Measurements from ENCODE around the gene RAC3. TPM values are rescaled to one million over a fixed set of nuclear protein-coding genes. Genes with fewer than 3 reads are reported as not detected.
A peak's percentile ranks its signal among the peaks of the same experiment; 100 is the strongest.

Gene RAC3
- total and polyA plus RNA-seq, 4 donors = 0.63 to 6.3 (median 3.3) TPM

DNA sequence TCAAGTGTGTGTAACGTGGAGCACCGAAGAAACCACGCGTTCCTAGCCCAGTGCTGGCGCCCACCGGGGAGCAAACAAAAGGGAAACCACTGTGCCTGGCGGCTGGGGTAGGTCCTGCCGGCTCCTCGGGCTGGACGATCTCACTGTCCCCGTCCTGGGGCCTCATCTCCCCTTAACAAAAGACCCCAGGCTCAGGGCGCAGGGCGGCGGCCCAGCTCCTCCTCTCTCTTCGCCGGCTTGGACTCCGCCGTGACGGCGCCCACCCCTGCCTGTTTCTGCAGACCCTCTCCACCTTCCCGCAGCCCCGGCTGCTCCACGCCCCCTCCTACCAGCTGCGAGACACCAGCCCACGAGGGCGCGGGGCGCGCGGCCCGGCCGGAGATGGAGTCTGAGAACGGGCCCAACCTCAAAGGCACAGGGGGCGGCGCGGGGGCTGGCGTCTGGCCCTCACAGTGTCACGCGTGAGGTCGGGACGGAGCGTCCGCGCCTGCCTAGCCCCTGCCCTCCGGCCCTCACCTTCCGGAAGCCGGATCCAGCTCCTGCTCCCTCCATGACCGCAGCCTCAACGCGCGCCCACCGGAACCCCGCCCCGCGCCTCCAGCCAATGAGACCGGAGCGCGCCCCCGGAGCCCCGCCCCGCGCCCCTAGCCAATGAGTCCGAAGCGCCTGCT, 9.0 kb upstream of the RAC3 start, which contains the start of gene CENPX:
Gene CENPX, minus strand, starts transcription at position 569 of the 671 bp plus-strand sequence. Its CDS starts 17 bp downstream, at position 552.
- TF ChIP-seq, protein P1, sequence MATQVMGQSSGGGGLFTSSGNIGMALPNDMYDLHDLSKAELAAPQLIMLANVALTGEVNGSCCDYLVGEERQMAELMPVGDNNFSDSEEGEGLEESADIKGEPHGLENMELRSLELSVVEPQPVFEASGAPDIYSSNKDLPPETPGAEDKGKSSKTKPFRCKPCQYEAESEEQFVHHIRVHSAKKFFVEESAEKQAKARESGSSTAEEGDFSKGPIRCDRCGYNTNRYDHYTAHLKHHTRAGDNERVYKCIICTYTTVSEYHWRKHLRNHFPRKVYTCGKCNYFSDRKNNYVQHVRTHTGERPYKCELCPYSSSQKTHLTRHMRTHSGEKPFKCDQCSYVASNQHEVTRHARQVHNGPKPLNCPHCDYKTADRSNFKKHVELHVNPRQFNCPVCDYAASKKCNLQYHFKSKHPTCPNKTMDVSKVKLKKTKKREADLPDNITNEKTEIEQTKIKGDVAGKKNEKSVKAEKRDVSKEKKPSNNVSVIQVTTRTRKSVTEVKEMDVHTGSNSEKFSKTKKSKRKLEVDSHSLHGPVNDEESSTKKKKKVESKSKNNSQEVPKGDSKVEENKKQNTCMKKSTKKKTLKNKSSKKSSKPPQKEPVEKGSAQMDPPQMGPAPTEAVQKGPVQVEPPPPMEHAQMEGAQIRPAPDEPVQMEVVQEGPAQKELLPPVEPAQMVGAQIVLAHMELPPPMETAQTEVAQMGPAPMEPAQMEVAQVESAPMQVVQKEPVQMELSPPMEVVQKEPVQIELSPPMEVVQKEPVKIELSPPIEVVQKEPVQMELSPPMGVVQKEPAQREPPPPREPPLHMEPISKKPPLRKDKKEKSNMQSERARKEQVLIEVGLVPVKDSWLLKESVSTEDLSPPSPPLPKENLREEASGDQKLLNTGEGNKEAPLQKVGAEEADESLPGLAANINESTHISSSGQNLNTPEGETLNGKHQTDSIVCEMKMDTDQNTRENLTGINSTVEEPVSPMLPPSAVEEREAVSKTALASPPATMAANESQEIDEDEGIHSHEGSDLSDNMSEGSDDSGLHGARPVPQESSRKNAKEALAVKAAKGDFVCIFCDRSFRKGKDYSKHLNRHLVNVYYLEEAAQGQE (IDR thresholded peaks at IDR 0.05) = no peak
- TF ChIP-seq FOXA2 (IDR thresholded peaks at IDR 0.05) (no peak), GABPA (IDR thresholded peaks at IDR 0.05 in 1 of 2, conservative IDR thresholded peaks at IDR 0.05 in 1 of 2) (peak in 1 of 2 donors; percentile 73)
- TF ChIP-seq, protein P2, sequence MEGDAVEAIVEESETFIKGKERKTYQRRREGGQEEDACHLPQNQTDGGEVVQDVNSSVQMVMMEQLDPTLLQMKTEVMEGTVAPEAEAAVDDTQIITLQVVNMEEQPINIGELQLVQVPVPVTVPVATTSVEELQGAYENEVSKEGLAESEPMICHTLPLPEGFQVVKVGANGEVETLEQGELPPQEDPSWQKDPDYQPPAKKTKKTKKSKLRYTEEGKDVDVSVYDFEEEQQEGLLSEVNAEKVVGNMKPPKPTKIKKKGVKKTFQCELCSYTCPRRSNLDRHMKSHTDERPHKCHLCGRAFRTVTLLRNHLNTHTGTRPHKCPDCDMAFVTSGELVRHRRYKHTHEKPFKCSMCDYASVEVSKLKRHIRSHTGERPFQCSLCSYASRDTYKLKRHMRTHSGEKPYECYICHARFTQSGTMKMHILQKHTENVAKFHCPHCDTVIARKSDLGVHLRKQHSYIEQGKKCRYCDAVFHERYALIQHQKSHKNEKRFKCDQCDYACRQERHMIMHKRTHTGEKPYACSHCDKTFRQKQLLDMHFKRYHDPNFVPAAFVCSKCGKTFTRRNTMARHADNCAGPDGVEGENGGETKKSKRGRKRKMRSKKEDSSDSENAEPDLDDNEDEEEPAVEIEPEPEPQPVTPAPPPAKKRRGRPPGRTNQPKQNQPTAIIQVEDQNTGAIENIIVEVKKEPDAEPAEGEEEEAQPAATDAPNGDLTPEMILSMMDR (IDR thresholded peaks at IDR 0.05; ENCODE audit: low read depth, low read length, missing input control) = no peak
- peak within 1 kb of the TSS; percentile 60 to 61 for H3K27ac ChIP-seq (ENCODE audit: low read depth in 1 of 2, low read length in 2 of 2)
- no peaks in the 10 kb centered on the region for H3K36me3 ChIP-seq (ENCODE audit: control insufficient read depth in 4 of 4, insufficient read depth in 3 of 4, low read depth in 1 of 4, low read length in 3 of 4)
- H3K9me3 ChIP-seq (ENCODE audit: control insufficient read depth in 4 of 4, low read length in 3 of 4) = no peaks in the 10 kb centered on the region
- DNase-seq (ENCODE audit: low spot score) = no peak
- H3K4me3 ChIP-seq (ENCODE audit: low read depth in 1 of 3, low read length in 3 of 3) = peak within 1 kb of the TSS; percentile 64 to 80 (median 67)
- peak within 1 kb of the TSS; percentile 67 to 70 for H3K9ac ChIP-seq (ENCODE audit: low read depth in 1 of 2, low read length in 2 of 2)
- WGBS = under 1% methylated on average over 64 of the region's 64 CpGs
- no peaks in the 10 kb centered on the region for H3K27me3 ChIP-seq (ENCODE audit: control insufficient read depth in 4 of 4, insufficient read depth in 4 of 4, low read length in 3 of 4)
- H3K4me1 ChIP-seq (ENCODE audit: control insufficient read depth in 4 of 4, insufficient read depth in 4 of 4, low read length in 3 of 4) = peaks cover 18 to 68% (median 44%) of the 10 kb centered on the region in 4 donors

DNA sequence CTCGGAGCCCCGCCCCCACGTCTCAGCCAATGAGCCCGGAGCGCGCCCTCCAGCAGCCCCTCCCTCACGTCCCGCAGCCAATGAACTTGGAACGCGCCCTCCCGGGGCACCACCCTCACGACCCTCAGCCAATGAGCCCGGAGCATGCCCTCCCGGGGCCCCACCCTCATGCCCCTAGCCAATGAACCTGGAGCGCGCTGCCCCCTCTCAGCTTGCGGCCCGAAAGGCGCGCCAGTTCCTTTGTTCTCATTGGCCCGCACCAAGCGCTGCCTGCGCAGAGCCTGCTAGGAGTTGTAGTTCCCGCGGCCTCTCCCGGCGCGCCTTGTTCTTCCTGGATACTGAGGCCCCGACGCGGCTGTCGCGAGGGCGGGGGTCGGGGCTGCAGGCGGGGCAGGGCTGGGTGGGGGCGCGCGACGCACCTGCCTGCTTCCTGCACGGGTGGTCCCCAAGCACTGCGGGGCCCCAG, 8.5 kb upstream of the RAC3 start, which contains the start of gene LRRC45:
Gene LRRC45, plus strand, starts transcription at position 325 of the 466 bp plus-strand sequence. CDS start 339 bp downstream, outside the sequence.
- Histone ChIP-seq H3K27me3 (ENCODE audit: control insufficient read depth in 4 of 4, insufficient read depth in 4 of 4, low read length in 3 of 4) (no peaks in the 10 kb centered on the region), H3K36me3 (ENCODE audit: control insufficient read depth in 4 of 4, insufficient read depth in 3 of 4, low read depth in 1 of 4, low read length in 3 of 4) (no peaks in the 10 kb centered on the region), H3K9ac (ENCODE audit: low read depth in 1 of 2, low read length in 2 of 2) (peak within 1 kb of the TSS; percentile 67 to 70), H3K9me3 (ENCODE audit: control insufficient read depth in 4 of 4, low read length in 3 of 4) (no peaks in the 10 kb centered on the region), H3K4me3 (ENCODE audit: low read depth in 1 of 3, low read length in 3 of 3) (peak within 1 kb of the TSS; percentile 64 to 80 (median 67)), H3K27ac (ENCODE audit: low read depth in 1 of 2, low read length in 2 of 2) (peak within 1 kb of the TSS; percentile 60 to 61), H3K4me1 (ENCODE audit: control insufficient read depth in 4 of 4, insufficient read depth in 4 of 4, low read length in 3 of 4) (peaks cover 18 to 68% (median 44%) of the 10 kb centered on the region in 4 donors)
- DNase-seq (ENCODE audit: low spot score) = peak; percentile 100
- WGBS = under 1% methylated on average over 42 of the region's 42 CpGs
- TF ChIP-seq YY1 (IDR thresholded peaks at IDR 0.05) (no peak), EGR1 (IDR thresholded peaks at IDR 0.05; ENCODE audit: low read depth in 2 of 2) (peak in 1 of 2 donors; percentile 26), RXRA (IDR thresholded peaks at IDR 0.05) (peak; percentile 38 to 78), FOXA2 (IDR thresholded peaks at IDR 0.05) (no peak), HNF4A (conservative IDR thresholded peaks at IDR 0.05) (peak in 1 of 2 donors; percentile 9), SP1 (IDR thresholded peaks at IDR 0.05) (peak; percentile 97), RAD21 (IDR thresholded peaks at IDR 0.05) (no peak), JUND (IDR thresholded peaks at IDR 0.05) (no peak), NR2F2 (IDR thresholded peaks at IDR 0.05) (peak; percentile 45), TAF1 (conservative IDR thresholded peaks at IDR 0.05) (no peak), GABPA (IDR thresholded peaks at IDR 0.05 in 1 of 2, conservative IDR thresholded peaks at IDR 0.05 in 1 of 2) (peak in 1 of 2 donors; percentile 49)
- TF ChIP-seq, protein P2 (IDR thresholded peaks at IDR 0.05; ENCODE audit: low read depth, low read length, missing input control) = no peak
- TF ChIP-seq, protein P3, sequence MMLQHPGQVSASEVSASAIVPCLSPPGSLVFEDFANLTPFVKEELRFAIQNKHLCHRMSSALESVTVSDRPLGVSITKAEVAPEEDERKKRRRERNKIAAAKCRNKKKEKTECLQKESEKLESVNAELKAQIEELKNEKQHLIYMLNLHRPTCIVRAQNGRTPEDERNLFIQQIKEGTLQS (IDR thresholded peaks at IDR 0.05) = no peak
- TF ChIP-seq, protein P4, sequence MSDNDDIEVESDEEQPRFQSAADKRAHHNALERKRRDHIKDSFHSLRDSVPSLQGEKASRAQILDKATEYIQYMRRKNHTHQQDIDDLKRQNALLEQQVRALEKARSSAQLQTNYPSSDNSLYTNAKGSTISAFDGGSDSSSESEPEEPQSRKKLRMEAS (IDR thresholded peaks at IDR 0.05) = no peak
- TF ChIP-seq, protein P1 (IDR thresholded peaks at IDR 0.05) = no peak

All from liver (tissue), 9 donors.